GM12864 (cell line): ENCODE data around the gene TMEM147.

Experiments used
- DNase-seq: peaks from one replicate; pipeline ENCODE4 v3.0.0-alpha.2; 2011; ENCODE audit warnings: low read depth
- H3K4me3 ChIP-seq: 2 replicates; pipeline ENCODE4 v1.5.1; 2011; ENCODE audit warnings: mild to moderate bottlenecking, low read depth, low read length, control low read depth
- CTCF ChIP-seq: IDR thresholded peaks from 2 replicates; pipeline ENCODE4 v1.5.1; 2011; ENCODE audit warnings: low read depth, mild to moderate bottlenecking, moderate library complexity, low read length, control low read depth, inconsistent platforms; ENCODE audit errors: missing control alignments

Gene TMEM147

GRCh38 chr19:35539850-35540249 lies 5.6 kb upstream of the TMEM147 start:
- no peak overlapping the region for H3K4me3 ChIP-seq
- no peak for TF ChIP-seq CTCF
- no peak for DNase-seq

- TF ChIP-seq CTCF = no peak
- no peak for DNase-seq
- no peak overlapping the region for H3K4me3 ChIP-seq
Observed at GRCh38 chr19:35540356-35540927, 5.0 kb upstream of the TMEM147 start.

GRCh38 chr19:35542209-35542608 lies 3.2 kb upstream of the TMEM147 start:
- no peak for DNase-seq
- no peak for TF ChIP-seq CTCF
- H3K4me3 ChIP-seq = no peak overlapping the region

GRCh38 chr19:35543280-35544109 lies 1.9 kb upstream of the TMEM147 start:
- no peak for DNase-seq
- no peak overlapping the region for H3K4me3 ChIP-seq
- no peak for TF ChIP-seq CTCF

GRCh38 chr19:35544110-35544802 lies 1.2 kb upstream of the TMEM147 start:
- DNase-seq = no peak
- TF ChIP-seq CTCF = no peak

GRCh38 chr19:35545855-35546381 lies 492 bp downstream of the TMEM147 start:
- DNase-seq = peak; percentile 68
- TF ChIP-seq CTCF = no peak
- H3K4me3 ChIP-seq = peak overlapping the region; percentile 80

More at GRCh38 chr19:35544110-35544802, 1.2 kb upstream of the TMEM147 start:
- H3K4me3 ChIP-seq = peak overlapping the region; percentile 80
